ENCODE measurements around the gene TMEM132D.
"Not testable (repeated sequence)": the region's sequence is repeated elsewhere in the genome, so short reads cannot be mapped to it uniquely, and the experiment has no call there.

TMEM132D gene

GRCh38 chr12:129195081-129195480 is 708.7 kb downstream of the TMEM132D start:
- no peak for DNase-seq (ENCODE audit: extremely low read depth, insufficient read length)
- H3K27me3 ChIP-seq (replicated peaks; ENCODE audit: control insufficient read depth, insufficient read depth, low read length), result no peaks in the 10 kb centered on the region
- no peak for TF ChIP-seq CTCF (IDR thresholded peaks at IDR 0.05; ENCODE audit: insufficient read depth, low read length, poor library complexity, severe bottlenecking)

GRCh38 chr12:129193263-129193871 is 710.5 kb downstream of the TMEM132D start:
- Histone ChIP-seq H3K4me3 (replicated peaks; ENCODE audit: low read depth, low read length) (no peak overlapping the region), H3K36me3 (ENCODE audit: control insufficient read depth, insufficient read depth, low read length) (no peaks in the 10 kb centered on the region), H3K27me3 (replicated peaks; ENCODE audit: control insufficient read depth, insufficient read depth, low read length) (no peaks in the 10 kb centered on the region)
- TF ChIP-seq CTCF (IDR thresholded peaks at IDR 0.05; ENCODE audit: insufficient read depth, low read length, poor library complexity, severe bottlenecking), result peak; percentile 73
- DNase-seq (ENCODE audit: extremely low read depth, insufficient read length), result no peak

More at GRCh38 chr12:129195081-129195480, 708.7 kb downstream of the TMEM132D start:
- Histone ChIP-seq H3K36me3 (ENCODE audit: control insufficient read depth, insufficient read depth, low read length) (no peaks in the 10 kb centered on the region), H3K4me3 (replicated peaks; ENCODE audit: low read depth, low read length) (no peak overlapping the region)

GRCh38 chr12:129190827-129191226 is 713.0 kb downstream of the TMEM132D start:
- H3K36me3 ChIP-seq (ENCODE audit: control insufficient read depth, insufficient read depth, low read length), result no peaks in the 10 kb centered on the region
- DNase-seq (ENCODE audit: extremely low read depth, insufficient read length), result no peak
- H3K27me3 ChIP-seq (replicated peaks; ENCODE audit: control insufficient read depth, insufficient read depth, low read length), result no peaks in the 10 kb centered on the region
- H3K4me3 ChIP-seq (replicated peaks; ENCODE audit: low read depth, low read length), result no peak overlapping the region
- no peak for TF ChIP-seq CTCF (IDR thresholded peaks at IDR 0.05; ENCODE audit: insufficient read depth, low read length, poor library complexity, severe bottlenecking)

- H3K4me3 ChIP-seq (replicated peaks; ENCODE audit: low read depth, low read length); H3K27me3 ChIP-seq (replicated peaks; ENCODE audit: control insufficient read depth, insufficient read depth, low read length); H3K36me3 ChIP-seq (ENCODE audit: control insufficient read depth, insufficient read depth, low read length); DNase-seq (ENCODE audit: extremely low read depth, insufficient read length): not testable (repeated sequence)
Measured at GRCh38 chr12:129189879-129190278, 713.9 kb downstream of the TMEM132D start.

GRCh38 chr12:129186952-129187351 is 716.9 kb downstream of the TMEM132D start:
- Histone ChIP-seq H3K27me3 (replicated peaks; ENCODE audit: control insufficient read depth, insufficient read depth, low read length) (no peaks in the 10 kb centered on the region), H3K4me3 (replicated peaks; ENCODE audit: low read depth, low read length) (no peak overlapping the region), H3K36me3 (ENCODE audit: control insufficient read depth, insufficient read depth, low read length) (no peaks in the 10 kb centered on the region)
- peak; percentile 14 for TF ChIP-seq CTCF (IDR thresholded peaks at IDR 0.05; ENCODE audit: insufficient read depth, low read length, poor library complexity, severe bottlenecking)
- DNase-seq (ENCODE audit: extremely low read depth, insufficient read length), result no peak

GRCh38 chr12:129185855-129186254 is 718.0 kb downstream of the TMEM132D start:
- DNase-seq (ENCODE audit: extremely low read depth, insufficient read length), result no peak
- H3K27me3 ChIP-seq (replicated peaks; ENCODE audit: control insufficient read depth, insufficient read depth, low read length), result no peaks in the 10 kb centered on the region
- H3K36me3 ChIP-seq (ENCODE audit: control insufficient read depth, insufficient read depth, low read length), result no peaks in the 10 kb centered on the region
- TF ChIP-seq CTCF (IDR thresholded peaks at IDR 0.05; ENCODE audit: insufficient read depth, low read length, poor library complexity, severe bottlenecking), result no peak
- H3K4me3 ChIP-seq (replicated peaks; ENCODE audit: low read depth, low read length), result no peak overlapping the region

Measured in GM06990 (cell line).